Coronary artery (tissue), 2 donors: ENCODE measurements around the gene GPC2.

Experiments
- DNase-seq: peaks from one replicate; pipeline ENCODE4 v3.0.0-alpha.2; 2017; ENCODE audit warnings: low spot score
- H3K27ac ChIP-seq, 2 donors: fragments of 200-600 bp; sonication (generic); one replicate each; pipeline ENCODE4 v1.5.1; 2016 to 2019
- H3K4me3 ChIP-seq: fragments of 200-600 bp; sonication (generic); 2 replicates; pipeline ENCODE4 v1.5.1; 2016; ENCODE audit warnings: mild to moderate bottlenecking, moderate library complexity
- CTCF ChIP-seq: fragments of 200-600 bp; sonication (generic); IDR thresholded peaks from one replicate; pipeline ENCODE4 v1.5.1; 2019; ENCODE audit warnings: antibody characterized with exemption

GPC2 gene

GRCh38 chr7:100163006-100163531 lies 14.1 kb downstream of the GPC2 start:
- DNase-seq, result no peak

GRCh38 chr7:100160067-100160466 lies 17.1 kb downstream of the GPC2 start:
- no peak for TF ChIP-seq CTCF
- DNase-seq, result no peak
- H3K4me3 ChIP-seq, result no peak overlapping the region
- H3K27ac ChIP-seq, result no peak overlapping the region

More at GRCh38 chr7:100163006-100163531, 14.1 kb downstream of the GPC2 start:
- TF ChIP-seq CTCF, result no peak
- Histone ChIP-seq H3K4me3 (no peak overlapping the region), H3K27ac (no peak overlapping the region)

GRCh38 chr7:100159099-100159623 lies 18.0 kb downstream of the GPC2 start:
- Histone ChIP-seq H3K4me3 (peak overlapping the region; percentile 91), H3K27ac (peak overlapping the region in 1 of 2 donors; percentile 84)
- TF ChIP-seq CTCF, result no peak
- DNase-seq, result no peak

GRCh38 chr7:100158229-100159098 lies 18.7 kb downstream of the GPC2 start, which contains the start of gene TRAPPC14:
TSS of gene TRAPPC14 (minus strand) at chr7:100158723. CDS start at chr7:100158499, 224 bp downstream.
- peak within 1 kb of the TSS; percentile 63 to 84 for H3K27ac ChIP-seq
- peak; percentile 93 for DNase-seq
- H3K4me3 ChIP-seq, result peak within 1 kb of the TSS; percentile 91
- TF ChIP-seq CTCF, result no peak

- Histone ChIP-seq H3K4me3 (peak overlapping the region; percentile 91), H3K27ac (peak overlapping the region; percentile 63 to 84)
- no peak for TF ChIP-seq CTCF
- DNase-seq, result no peak
These were observed 19.6 kb downstream of the GPC2 start for GRCh38 chr7:100157334-100158228.

GRCh38 chr7:100157069-100157333 lies 20.2 kb downstream of the GPC2 start:
- Histone ChIP-seq H3K4me3 (peak overlapping the region; percentile 91), H3K27ac (peak overlapping the region in 1 of 2 donors; percentile 84)
- no peak for TF ChIP-seq CTCF
- DNase-seq, result no peak
